Breast epithelium (tissue), 3 donors: Measurements from ENCODE around the gene MEOX1.

Experiments
- POLR2A ChIP-seq: fragments of 450-650 bp; IDR thresholded peaks from one replicate; pipeline ENCODE4 v1.6.1; 2016; ENCODE audit warnings: antibody characterized with exemption, mild to moderate bottlenecking, moderate library complexity
- POLR2AphosphoS5 ChIP-seq, 3 donors: sonication (generic); formaldehyde crosslinking; IDR thresholded peaks; one replicate each; pipeline ENCODE4 v1.6.1; 2017; ENCODE audit warnings: antibody characterized with exemption in 3 of 3
- TF ChIP-seq, protein P1 (sequence below), 3 donors: fragments of 450-650 bp; IDR thresholded peaks; one replicate each; pipeline ENCODE4 v1.5.1; 2016 to 2017; ENCODE audit warnings: antibody characterized with exemption in 3 of 3, mild to moderate bottlenecking in 3 of 3, moderate library complexity in 3 of 3

DNA sequence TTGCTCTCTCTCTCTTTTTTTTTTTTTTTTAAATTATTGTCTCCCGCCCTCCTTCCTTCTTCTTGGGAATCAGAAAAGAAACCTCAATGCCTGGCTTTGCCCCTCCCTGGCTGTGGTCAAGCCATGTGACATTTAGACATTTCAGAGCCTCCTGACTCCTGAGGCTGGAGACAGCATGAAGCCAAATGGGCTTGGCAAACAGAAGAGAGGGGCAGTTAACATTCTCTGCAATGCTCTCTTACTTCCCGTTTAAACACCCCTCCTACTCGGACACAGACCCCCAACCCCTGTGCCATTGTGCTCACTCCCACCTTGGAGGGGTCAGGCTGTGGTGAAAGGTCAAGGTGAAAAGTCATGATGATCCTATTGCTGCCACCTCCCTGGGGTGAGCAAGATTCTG lies 14.7 kb upstream of the MEOX1 start:
- TF ChIP-seq, protein P1, sequence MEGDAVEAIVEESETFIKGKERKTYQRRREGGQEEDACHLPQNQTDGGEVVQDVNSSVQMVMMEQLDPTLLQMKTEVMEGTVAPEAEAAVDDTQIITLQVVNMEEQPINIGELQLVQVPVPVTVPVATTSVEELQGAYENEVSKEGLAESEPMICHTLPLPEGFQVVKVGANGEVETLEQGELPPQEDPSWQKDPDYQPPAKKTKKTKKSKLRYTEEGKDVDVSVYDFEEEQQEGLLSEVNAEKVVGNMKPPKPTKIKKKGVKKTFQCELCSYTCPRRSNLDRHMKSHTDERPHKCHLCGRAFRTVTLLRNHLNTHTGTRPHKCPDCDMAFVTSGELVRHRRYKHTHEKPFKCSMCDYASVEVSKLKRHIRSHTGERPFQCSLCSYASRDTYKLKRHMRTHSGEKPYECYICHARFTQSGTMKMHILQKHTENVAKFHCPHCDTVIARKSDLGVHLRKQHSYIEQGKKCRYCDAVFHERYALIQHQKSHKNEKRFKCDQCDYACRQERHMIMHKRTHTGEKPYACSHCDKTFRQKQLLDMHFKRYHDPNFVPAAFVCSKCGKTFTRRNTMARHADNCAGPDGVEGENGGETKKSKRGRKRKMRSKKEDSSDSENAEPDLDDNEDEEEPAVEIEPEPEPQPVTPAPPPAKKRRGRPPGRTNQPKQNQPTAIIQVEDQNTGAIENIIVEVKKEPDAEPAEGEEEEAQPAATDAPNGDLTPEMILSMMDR (IDR thresholded peaks at IDR 0.05), result no peak
- no peak for TF ChIP-seq POLR2A
- TF ChIP-seq POLR2AphosphoS5 (IDR thresholded peaks at IDR 0.05), result no peak
